ENCODE data around the gene PEX5L.

- no peak for TF ChIP-seq POLR2A (IDR thresholded peaks at IDR 0.05; ENCODE audit: low read depth, low read length)
- no peak for TF ChIP-seq POLR2AphosphoS5 (IDR thresholded peaks at IDR 0.05; ENCODE audit: low read depth, low read length)
- no peak for TF ChIP-seq TAF1 (IDR thresholded peaks at IDR 0.05; ENCODE audit: borderline replicate concordance, low read depth, low read length)
These were observed 66.0 kb downstream of the PEX5L start for GRCh38 chr3:179970746-179971145.
